IgD-negative memory B cell (primary cell): ENCODE results near the gene CPNE9. TPM values are rescaled to one million over a fixed set of nuclear protein-coding genes. Genes with fewer than 3 reads are reported as not detected.

Source experiments
- H3K27ac Mint-ChIP-seq, 3 donors: one replicate each; pipeline ENCODE4 v1.8.0; 2020 to 2022; ENCODE audit warnings: mild to moderate bottlenecking in 3 of 3, mixed read lengths in 3 of 3, moderate library complexity in 1 of 3
- H3K27me3 Mint-ChIP-seq: one replicate; pipeline ENCODE4 v1.8.0; 2021; ENCODE audit warnings: mixed read lengths
- H3K36me3 Mint-ChIP-seq: one replicate; pipeline ENCODE4 v1.8.0; 2020; ENCODE audit warnings: mild to moderate bottlenecking, mixed read lengths
- H3K4me1 Mint-ChIP-seq, 3 donors: one replicate each; pipeline ENCODE4 v1.8.0; 2020 to 2022; ENCODE audit warnings: mixed read lengths in 3 of 3, mild to moderate bottlenecking in 1 of 3
- H3K4me3 Mint-ChIP-seq, 4 donors: one replicate each; pipeline ENCODE4 v1.8.0; 2020 to 2022; ENCODE audit warnings: mild to moderate bottlenecking in 4 of 4, mixed read lengths in 4 of 4, moderate library complexity in 3 of 4
- H3K9me3 Mint-ChIP-seq, 3 donors: one replicate each; pipeline ENCODE4 v1.8.0; 2020 to 2021; ENCODE audit warnings: mixed read lengths in 3 of 3, mild to moderate bottlenecking in 1 of 3
- polyA plus RNA-seq: library from polyadenylated mRNA; unstranded; fragments of 300-500 nt; fragmentation: Illumina TruSeq; gene quantifications from one replicate; pipeline ENCODE4 v1.2.3, GENCODE V29; 2021

CPNE9 gene
- polyA plus RNA-seq, 1 donor from 2014 or later, result not detected

DNA sequence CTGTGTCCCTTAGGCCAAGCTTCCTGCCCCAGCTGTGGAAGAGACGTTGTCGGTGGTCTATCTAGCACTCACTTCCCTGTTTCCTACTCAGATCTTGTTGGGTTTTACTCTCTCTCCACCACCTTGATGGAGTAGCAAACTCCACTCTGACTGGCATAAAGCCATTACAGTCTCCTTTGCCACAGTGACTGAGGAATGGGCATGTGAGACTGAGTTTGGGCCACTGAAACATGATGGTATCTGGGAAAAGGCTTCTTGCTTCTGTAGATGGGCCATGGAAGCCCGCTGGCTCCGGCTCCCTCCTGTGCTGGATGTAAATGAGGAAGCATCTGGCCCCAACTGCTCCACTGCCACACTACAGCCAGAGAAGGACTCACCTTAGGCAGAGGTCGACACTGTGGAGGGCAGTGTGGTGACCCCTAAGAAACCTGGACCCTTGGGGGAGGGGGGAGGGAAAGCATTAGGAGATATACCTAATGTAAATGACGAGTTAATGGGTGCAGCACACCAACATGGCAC, 75.5 kb downstream of the CPNE9 start:
- Mint-ChIP-seq H3K27ac (peak overlapping the region; percentile 70 to 95 (median 88)), H3K4me3 (peak overlapping the region in 3 of 4 donors; percentile 14 to 88 (median 58)), H3K9me3 (no peaks in the 10 kb centered on the region), H3K4me1 (peaks cover 42 to 46% (median 42%) of the 10 kb centered on the region in 3 donors), H3K27me3 (no peaks in the 10 kb centered on the region), H3K36me3 (peaks cover 2% of the 10 kb centered on the region)

Other genes with a start within 250 kb of the CPNE9 start
- not detected for gene LHFPL4, start 150.0 kb upstream of the CPNE9 start, polyA plus RNA-seq
- gene MTMR14, start 54.3 kb upstream of the CPNE9 start, polyA plus RNA-seq, result 128 TPM
- 14.2 TPM for gene BRPF1, start 27.9 kb downstream of the CPNE9 start, polyA plus RNA-seq
- gene OGG1, start 46.1 kb downstream of the CPNE9 start, polyA plus RNA-seq, result 20.7 TPM
- gene CAMK1, start 66.1 kb downstream of the CPNE9 start, polyA plus RNA-seq, result 0.65 TPM
- 52.6 TPM for gene TADA3, start 88.6 kb downstream of the CPNE9 start, polyA plus RNA-seq
- gene ARPC4, start 89.2 kb downstream of the CPNE9 start, polyA plus RNA-seq, result 262 TPM
- gene TTLL3, start 106.4 kb downstream of the CPNE9 start, polyA plus RNA-seq, result 10.5 TPM
- gene RPUSD3, start 140.2 kb downstream of the CPNE9 start, polyA plus RNA-seq, result 57.9 TPM
- 0.80 TPM for gene CIDEC, start 176.4 kb downstream of the CPNE9 start, polyA plus RNA-seq
- gene JAGN1, start 186.8 kb downstream of the CPNE9 start, polyA plus RNA-seq, result 46.4 TPM
- not detected for gene IL17RE, start 199.0 kb downstream of the CPNE9 start, polyA plus RNA-seq
- gene IL17RC, start 213.3 kb downstream of the CPNE9 start, polyA plus RNA-seq, result 6.7 TPM
- gene CRELD1, start 230.0 kb downstream of the CPNE9 start, polyA plus RNA-seq, result 17.7 TPM
- 2.0 TPM for gene PRRT3, start 248.6 kb downstream of the CPNE9 start, polyA plus RNA-seq